ENCODE data around the gene FOXL1.

DNA sequence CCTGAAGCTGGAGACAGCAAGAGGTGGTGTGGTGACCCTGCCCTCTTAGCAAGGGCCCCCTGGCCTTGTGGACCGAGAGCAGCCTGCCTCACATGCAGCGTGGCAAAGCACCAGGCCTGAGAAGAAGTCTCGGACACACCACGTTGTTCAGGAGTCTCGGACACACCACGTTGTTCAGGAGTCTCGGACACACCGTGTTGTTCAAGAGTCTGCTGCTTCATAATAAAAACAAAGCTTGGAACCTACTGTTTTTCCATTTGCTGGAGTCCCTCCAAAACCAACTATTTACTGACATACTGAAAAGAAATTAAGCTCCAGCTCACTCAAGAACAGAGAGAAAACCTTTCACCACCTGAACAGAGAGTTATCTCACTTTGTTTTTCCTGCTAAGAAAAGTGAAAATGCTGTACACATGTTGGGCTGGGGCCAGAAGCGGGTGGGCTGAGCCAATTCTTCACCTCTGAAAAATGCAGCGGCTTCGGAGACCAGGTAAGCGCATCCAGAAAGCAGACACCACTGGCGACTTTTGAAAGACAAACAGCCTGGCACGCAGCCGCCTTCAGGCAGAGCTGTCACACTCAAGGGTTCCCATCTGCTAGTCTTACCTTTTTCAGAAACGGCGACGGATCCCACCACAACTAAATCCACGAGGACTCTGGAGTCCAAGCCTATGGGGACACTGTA is 32.3 kb upstream of the FOXL1 start:
- TF ChIP-seq PTTG1 (tag; IDR thresholded peaks at IDR 0.05; ENCODE audit: low read depth), result no peak
- no peak for TF ChIP-seq POLR2A (conservative IDR thresholded peaks at IDR 0.05)
- TF ChIP-seq GATA2 (CRISPR knock-in tag; IDR thresholded peaks at IDR 0.05), result no peak
- no peak for TF ChIP-seq ZNF274 (IDR thresholded peaks at IDR 0.05; ENCODE audit: borderline replicate concordance, low read depth, low read length)
- no peak for TF ChIP-seq NFATC3 (IDR thresholded peaks at IDR 0.05)
- TF ChIP-seq NRF1 (conservative IDR thresholded peaks at IDR 0.05 in 1 of 2, IDR thresholded peaks at IDR 0.05 in 1 of 2), result no peak
- no peak for TF ChIP-seq EHMT2 (IDR thresholded peaks at IDR 0.05)
- TF ChIP-seq EZH2 (IDR thresholded peaks at IDR 0.05; ENCODE audit: borderline replicate concordance, low read depth, low read length), result no peak
- TF ChIP-seq PHB (CRISPR knock-in tag; IDR thresholded peaks at IDR 0.05), result no peak

Data from K562 (cell line).